ENCODE measurements around the gene PTGDR. TPM values are rescaled to one million over a fixed set of nuclear protein-coding genes. Genes with fewer than 3 reads are reported as not detected.

Gene PTGDR
- total RNA-seq, 2 experiments from 2014 or later: 0.13 to 0.43 TPM

- Mint-ChIP-seq H3K4me3 (no peak overlapping the region), H3K9me3 (no peaks in the 10 kb centered on the region), H3K4me1 (ENCODE audit: low read depth) (peaks cover 7% of the 10 kb centered on the region), H3K27ac (no peak overlapping the region), H3K36me3 (ENCODE audit: low read depth) (no peaks in the 10 kb centered on the region), H3K27me3 (no peaks in the 10 kb centered on the region)
- intact Hi-C loops (cut with micrococcal nuclease): no loop called here
- CTCF ChIA-PET: no interaction called here
- no peak for ATAC-seq
- no peak for TF ChIP-seq CTCF (IDR thresholded peaks at IDR 0.05)
- POLR2A ChIA-PET: no interaction called here
- DNase-seq: no peak
Measured at GRCh38 chr14:52227619-52228222, 39.8 kb upstream of the PTGDR start.

DNA sequence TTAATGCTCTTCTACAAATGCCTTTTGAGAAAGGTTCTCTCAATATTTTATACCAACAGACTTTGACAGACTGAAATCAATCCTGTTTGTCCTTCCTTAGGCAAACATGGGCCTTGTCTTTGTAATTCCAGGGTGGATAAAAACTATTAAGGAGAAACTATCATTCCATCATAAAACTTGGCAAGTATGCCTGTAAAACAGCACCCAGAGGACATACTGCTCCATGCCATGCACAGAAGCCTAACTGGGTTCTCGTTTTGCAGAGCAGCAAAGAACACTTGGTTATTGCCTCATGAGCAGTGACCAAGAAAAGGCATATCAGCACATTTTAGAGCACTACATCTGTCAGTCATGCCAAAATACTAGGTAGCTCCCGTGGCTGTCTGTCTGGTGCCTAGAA lies 33.8 kb upstream of the PTGDR start:
- DNase-seq (no peak), ATAC-seq (no peak)
- no peak for TF ChIP-seq CTCF (IDR thresholded peaks at IDR 0.05)
- H3K27me3 Mint-ChIP-seq: no peaks in the 10 kb centered on the region
- no peak overlapping the region for H3K27ac Mint-ChIP-seq
- no peaks in the 10 kb centered on the region for H3K36me3 Mint-ChIP-seq (ENCODE audit: low read depth)
- H3K4me3 Mint-ChIP-seq: no peak overlapping the region
- ChIA-PET CTCF (no interaction called here), POLR2A (no interaction called here)
- intact Hi-C loops (cut with micrococcal nuclease): no loop called here
- H3K4me1 Mint-ChIP-seq (ENCODE audit: low read depth): peaks cover 12% of the 10 kb centered on the region
- no peaks in the 10 kb centered on the region for H3K9me3 Mint-ChIP-seq

DNA sequence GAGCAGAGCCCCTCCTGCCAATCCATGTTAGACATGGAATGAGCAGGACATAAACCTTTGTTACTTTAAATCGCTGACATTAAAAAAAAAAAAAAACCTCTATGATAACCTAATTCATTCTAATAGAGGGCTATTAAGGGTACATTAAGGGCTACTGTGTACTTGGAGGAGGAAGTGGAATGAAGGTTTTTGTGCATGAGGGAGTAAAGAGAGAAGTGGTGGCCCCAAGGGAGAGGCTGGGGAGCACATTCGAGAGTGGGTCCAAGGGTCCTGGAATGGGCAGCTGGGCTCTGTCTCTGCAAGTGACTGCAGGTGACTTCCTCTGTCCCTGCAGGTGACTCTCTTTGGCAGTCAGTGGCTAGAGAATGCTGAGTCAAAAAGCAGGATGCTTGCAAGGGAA lies 32.1 kb upstream of the PTGDR start:
- ChIA-PET CTCF (no interaction called here), POLR2A (no interaction called here)
- H3K27me3 Mint-ChIP-seq: no peaks in the 10 kb centered on the region
- no peaks in the 10 kb centered on the region for H3K36me3 Mint-ChIP-seq (ENCODE audit: low read depth)
- DNase-seq (no peak), ATAC-seq (no peak)
- peaks cover 15% of the 10 kb centered on the region for H3K4me1 Mint-ChIP-seq (ENCODE audit: low read depth)
- H3K9me3 Mint-ChIP-seq: no peaks in the 10 kb centered on the region
- no peak overlapping the region for H3K4me3 Mint-ChIP-seq
- intact Hi-C loops (cut with micrococcal nuclease): no loop called here
- no peak overlapping the region for H3K27ac Mint-ChIP-seq
- TF ChIP-seq CTCF (IDR thresholded peaks at IDR 0.05): no peak

DNA sequence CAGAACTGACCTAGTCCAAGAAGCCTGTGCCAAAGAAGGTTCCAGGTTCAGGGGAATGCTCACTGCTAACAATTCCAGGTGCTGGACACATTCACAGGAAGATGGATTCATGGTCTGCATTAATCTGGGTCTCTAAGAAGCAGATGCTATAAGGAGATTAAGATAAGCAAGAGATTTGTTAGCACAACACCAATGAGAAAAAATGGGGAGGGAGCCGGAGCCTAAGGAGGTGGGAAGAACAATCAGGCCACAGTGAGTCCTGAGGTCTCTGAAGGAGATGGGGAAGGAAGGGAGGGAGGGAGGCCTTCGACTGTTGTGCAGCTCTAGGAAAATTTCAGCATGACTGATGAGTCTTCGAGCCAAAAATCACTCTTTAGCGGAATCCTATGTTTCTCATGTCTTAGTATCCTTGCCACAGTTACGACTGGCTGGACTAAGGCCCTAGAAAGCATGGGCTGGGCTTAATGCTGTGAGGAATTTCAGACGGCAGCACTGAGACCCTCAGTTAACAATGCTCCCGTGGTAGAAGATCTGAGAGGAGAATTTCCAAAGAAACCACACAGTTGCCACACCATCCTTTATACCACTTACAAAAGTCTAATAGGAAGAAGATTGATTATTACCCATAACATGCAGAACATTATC lies 31.5 kb upstream of the PTGDR start:
- Mint-ChIP-seq H3K4me1 (ENCODE audit: low read depth) (peaks cover 21% of the 10 kb centered on the region), H3K4me3 (no peak overlapping the region), H3K27me3 (no peaks in the 10 kb centered on the region), H3K27ac (no peak overlapping the region), H3K9me3 (no peaks in the 10 kb centered on the region), H3K36me3 (ENCODE audit: low read depth) (no peaks in the 10 kb centered on the region)
- intact Hi-C loops (cut with micrococcal nuclease): no loop called here
- ChIA-PET CTCF (no interaction called here), POLR2A (no interaction called here)
- DNase-seq (no peak), ATAC-seq (no peak)
- TF ChIP-seq CTCF (IDR thresholded peaks at IDR 0.05): no peak

- POLR2A ChIA-PET: no interaction called here
- intact Hi-C loops (cut with micrococcal nuclease): no loop called here
- DNase-seq: no peak
Measured at GRCh38 chr14:52238682-52239081, 28.8 kb upstream of the PTGDR start.

More at GRCh38 chr14:52238682-52239081, 28.8 kb upstream of the PTGDR start:
- CTCF ChIA-PET: no interaction called here
- Mint-ChIP-seq H3K4me3 (no peak overlapping the region), H3K4me1 (ENCODE audit: low read depth) (peaks cover 22% of the 10 kb centered on the region), H3K27me3 (no peaks in the 10 kb centered on the region), H3K9me3 (no peaks in the 10 kb centered on the region), H3K36me3 (ENCODE audit: low read depth) (no peaks in the 10 kb centered on the region), H3K27ac (no peak overlapping the region)
- no peak for ATAC-seq
- no peak for TF ChIP-seq CTCF (IDR thresholded peaks at IDR 0.05)
